ENCODE measurements around the gene ELF1. TPM values are rescaled to one million over a fixed set of nuclear protein-coding genes. Genes with fewer than 3 reads are reported as not detected.

ELF1 gene
- total RNA-seq, 4 donors from 2014 or later, result 105 to 119 (median 110) TPM

GRCh38 chr13:40946485-40946884, 72.6 kb downstream of the ELF1 start:
- Histone ChIP-seq H3K4me1 (peaks cover 10 to 12% of the 10 kb centered on the region in 2 donors), H3K36me3 (peaks cover 13 to 22% of the 10 kb centered on the region in 2 donors), H3K4me3 (replicated peaks in 1 of 3) (no peak overlapping the region), H3K27me3 (no peaks in the 10 kb centered on the region), H3K9me3 (no peaks in the 10 kb centered on the region), H3K27ac (no peak overlapping the region)
- TF ChIP-seq POLR2A (IDR thresholded peaks at IDR 0.05) (no peak), CTCF (IDR thresholded peaks at IDR 0.05) (no peak)
- DNase-seq, result no peak
- intact Hi-C loops (cut with DNase I), result no loop called here
- 96 to 100% methylated on average over 1 of the region's 1 CpG for WGBS, 2 donors

DNA sequence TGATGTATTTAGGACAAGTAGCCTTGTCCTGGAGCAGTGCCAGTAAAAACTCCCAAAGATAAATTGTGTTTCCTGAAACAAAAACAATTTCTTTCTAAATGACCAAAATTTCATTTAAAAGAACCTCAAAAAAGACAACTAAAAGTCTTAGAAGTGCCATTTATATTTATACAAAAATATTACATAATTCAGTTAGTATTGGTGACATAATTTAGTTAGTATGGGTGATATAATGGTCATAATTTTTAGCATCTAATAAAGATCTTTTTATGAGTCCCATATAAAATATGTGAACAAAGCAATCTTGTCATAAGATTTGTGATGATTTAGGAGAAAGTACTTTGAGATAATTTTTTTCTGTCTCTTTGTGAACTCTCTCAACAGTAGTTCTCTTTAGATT, 76.0 kb downstream of the ELF1 start:
- H3K9me3 ChIP-seq, result no peaks in the 10 kb centered on the region
- H3K4me1 ChIP-seq, result peaks cover 10 to 12% of the 10 kb centered on the region in 2 donors
- peaks cover 11 to 12% of the 10 kb centered on the region in 2 donors for H3K36me3 ChIP-seq
- no peaks in the 10 kb centered on the region for H3K27me3 ChIP-seq
- no peak overlapping the region for H3K4me3 ChIP-seq (replicated peaks in 1 of 3)
- intact Hi-C loops (cut with DNase I), result no loop called here
- peak overlapping the region; percentile 57 to 74 (median 59) for H3K27ac ChIP-seq
- TF ChIP-seq POLR2A (IDR thresholded peaks at IDR 0.05) (no peak), CTCF (IDR thresholded peaks at IDR 0.05) (no peak)
- DNase-seq, result peak; percentile 35 to 37

DNA sequence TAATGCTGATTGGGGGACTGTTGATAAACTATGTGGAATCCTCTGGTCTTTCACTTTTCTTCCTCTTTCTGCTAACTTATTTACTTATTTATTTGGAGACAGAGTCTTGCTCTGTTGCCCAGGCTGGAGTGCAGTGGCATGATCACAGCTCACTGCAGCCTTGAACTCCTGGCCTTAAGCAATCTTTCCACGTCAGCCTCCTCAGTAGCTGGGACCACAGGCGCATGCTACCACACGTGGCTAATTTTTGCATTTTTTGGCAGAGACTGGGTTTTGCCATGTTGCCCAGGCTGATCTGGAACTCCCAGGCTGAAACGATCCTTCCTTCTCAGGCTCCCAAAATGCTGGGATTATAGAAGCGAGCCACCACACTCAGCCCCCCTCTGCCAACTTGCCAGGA, 77.5 kb downstream of the ELF1 start:
- DNase-seq, result no peak
- no peaks in the 10 kb centered on the region for H3K9me3 ChIP-seq
- peaks cover 7 to 12% of the 10 kb centered on the region in 2 donors for H3K36me3 ChIP-seq
- WGBS, 2 donors, result 89 to 96% methylated on average over 5 of the region's 5 CpGs
- no peak overlapping the region for H3K4me3 ChIP-seq (replicated peaks in 1 of 3)
- H3K27ac ChIP-seq, result peak overlapping the region in 1 of 3 donors; percentile 59
- no peaks in the 10 kb centered on the region for H3K27me3 ChIP-seq
- intact Hi-C loops (cut with DNase I), result no loop called here
- TF ChIP-seq CTCF (IDR thresholded peaks at IDR 0.05) (no peak), POLR2A (IDR thresholded peaks at IDR 0.05) (no peak)
- H3K4me1 ChIP-seq, result peaks cover 10 to 12% of the 10 kb centered on the region in 2 donors

- peaks cover 7 to 12% of the 10 kb centered on the region in 2 donors for H3K36me3 ChIP-seq
- peaks cover 10 to 12% of the 10 kb centered on the region in 2 donors for H3K4me1 ChIP-seq
- DNase-seq, result no peak
- TF ChIP-seq POLR2A (IDR thresholded peaks at IDR 0.05) (no peak), CTCF (IDR thresholded peaks at IDR 0.05) (no peak)
- H3K27ac ChIP-seq, result peak overlapping the region in 1 of 3 donors; percentile 37
- H3K9me3 ChIP-seq, result no peaks in the 10 kb centered on the region
- no peak overlapping the region for H3K4me3 ChIP-seq (replicated peaks in 1 of 3)
- intact Hi-C loops (cut with DNase I), result no loop called here
- no peaks in the 10 kb centered on the region for H3K27me3 ChIP-seq
- 79 to 92% methylated on average over 6 of the region's 6 CpGs for WGBS, 2 donors
Measured at GRCh38 chr13:40940841-40941240, 78.3 kb downstream of the ELF1 start.

DNA sequence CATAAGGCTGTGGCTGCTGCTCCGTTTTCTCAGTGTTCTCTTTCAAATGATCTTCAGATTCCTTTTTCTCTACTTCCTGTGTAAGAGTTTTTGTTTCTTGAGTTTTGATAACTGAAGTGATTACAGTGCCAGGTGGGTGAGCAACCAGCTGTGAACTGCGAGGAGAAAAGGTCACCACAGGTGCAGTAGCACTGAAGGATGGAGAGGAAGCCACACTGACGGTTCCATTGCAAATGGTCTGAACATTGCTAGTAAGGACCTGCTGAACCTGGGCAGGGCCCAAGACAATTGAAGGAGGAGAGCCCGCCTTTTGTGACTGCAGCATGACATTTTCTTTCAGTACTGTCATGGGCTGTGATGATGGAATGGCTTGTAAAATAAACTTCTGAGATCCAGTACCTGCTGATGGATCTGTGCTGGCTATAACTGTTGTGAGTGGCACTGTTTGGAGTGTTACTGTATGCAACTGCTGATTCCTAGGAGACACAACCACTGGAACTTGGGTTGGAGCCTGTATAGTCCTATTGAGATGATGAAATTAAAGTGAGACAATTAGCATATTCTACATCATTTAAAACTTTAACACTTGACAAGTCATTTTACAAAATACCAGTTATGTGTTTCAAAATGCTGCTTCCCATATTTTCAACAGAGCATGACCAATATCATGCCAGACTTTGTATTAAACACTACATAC, 85.5 kb downstream of the ELF1 start:
- Histone ChIP-seq H3K4me1 (peaks cover 19 to 24% of the 10 kb centered on the region in 2 donors), H3K9me3 (no peaks in the 10 kb centered on the region), H3K27me3 (no peaks in the 10 kb centered on the region), H3K4me3 (replicated peaks in 1 of 3) (no peak overlapping the region), H3K27ac (peak overlapping the region; percentile 5 to 56 (median 31)), H3K36me3 (peaks cover 9% of the 10 kb centered on the region in 2 donors)
- whole genome bisulfite sequencing, 2 donors, result 25 to 43% methylated on average over 4 of the region's 4 CpGs
- intact Hi-C loops (cut with DNase I), result no loop called here
- TF ChIP-seq CTCF (IDR thresholded peaks at IDR 0.05) (no peak), POLR2A (IDR thresholded peaks at IDR 0.05) (no peak)
- peak; percentile 50 to 63 for DNase-seq
